GM12875 (cell line): ENCODE results near the gene PLET1.

Experiments used
- H3K4me3 ChIP-seq: one replicate; pipeline ENCODE4 v1.5.1; 2011; ENCODE audit warnings: low read depth, low read length, control low read depth
- TF ChIP-seq, protein P1 (sequence below): IDR thresholded peaks from 2 replicates; pipeline ENCODE4 v1.5.1; 2011; ENCODE audit warnings: low read depth, mild to moderate bottlenecking, control low read depth, inconsistent platforms, low read length, moderate library complexity, borderline replicate concordance; ENCODE audit not compliant: insufficient read depth

Gene PLET1

DNA sequence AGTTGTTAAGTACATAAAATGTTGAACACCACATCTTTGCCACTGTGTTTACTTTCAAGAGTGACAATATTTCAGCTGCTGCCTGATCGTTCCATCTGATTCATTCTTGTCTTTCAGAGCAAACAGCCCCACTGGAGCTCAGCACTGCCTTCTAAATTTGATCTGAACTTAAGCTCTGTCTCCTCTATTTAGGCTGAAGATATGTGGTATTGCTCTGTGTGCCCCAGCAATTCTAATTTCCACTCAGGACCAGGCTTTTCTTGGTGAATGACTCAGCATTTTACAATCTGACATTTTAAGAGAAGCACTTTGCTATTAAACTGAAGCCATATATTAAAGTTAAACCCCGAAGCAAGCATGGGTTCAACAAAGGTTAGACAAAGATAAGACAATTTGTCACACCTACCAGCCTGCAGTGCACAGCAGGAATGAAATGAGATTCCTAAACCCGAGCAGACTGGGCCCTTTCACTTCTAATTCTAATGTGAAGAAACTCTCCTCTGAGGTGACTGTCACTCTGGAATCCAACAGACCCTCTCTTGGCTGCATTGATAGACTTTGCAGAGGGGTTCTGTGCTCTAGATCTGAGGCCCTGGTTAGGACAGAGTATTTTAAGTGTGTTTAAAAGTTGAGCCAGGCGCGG lies 41.7 kb upstream of the PLET1 start:
- H3K4me3 ChIP-seq, result no peak overlapping the region
- TF ChIP-seq, protein P1, sequence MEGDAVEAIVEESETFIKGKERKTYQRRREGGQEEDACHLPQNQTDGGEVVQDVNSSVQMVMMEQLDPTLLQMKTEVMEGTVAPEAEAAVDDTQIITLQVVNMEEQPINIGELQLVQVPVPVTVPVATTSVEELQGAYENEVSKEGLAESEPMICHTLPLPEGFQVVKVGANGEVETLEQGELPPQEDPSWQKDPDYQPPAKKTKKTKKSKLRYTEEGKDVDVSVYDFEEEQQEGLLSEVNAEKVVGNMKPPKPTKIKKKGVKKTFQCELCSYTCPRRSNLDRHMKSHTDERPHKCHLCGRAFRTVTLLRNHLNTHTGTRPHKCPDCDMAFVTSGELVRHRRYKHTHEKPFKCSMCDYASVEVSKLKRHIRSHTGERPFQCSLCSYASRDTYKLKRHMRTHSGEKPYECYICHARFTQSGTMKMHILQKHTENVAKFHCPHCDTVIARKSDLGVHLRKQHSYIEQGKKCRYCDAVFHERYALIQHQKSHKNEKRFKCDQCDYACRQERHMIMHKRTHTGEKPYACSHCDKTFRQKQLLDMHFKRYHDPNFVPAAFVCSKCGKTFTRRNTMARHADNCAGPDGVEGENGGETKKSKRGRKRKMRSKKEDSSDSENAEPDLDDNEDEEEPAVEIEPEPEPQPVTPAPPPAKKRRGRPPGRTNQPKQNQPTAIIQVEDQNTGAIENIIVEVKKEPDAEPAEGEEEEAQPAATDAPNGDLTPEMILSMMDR, result no peak

DNA sequence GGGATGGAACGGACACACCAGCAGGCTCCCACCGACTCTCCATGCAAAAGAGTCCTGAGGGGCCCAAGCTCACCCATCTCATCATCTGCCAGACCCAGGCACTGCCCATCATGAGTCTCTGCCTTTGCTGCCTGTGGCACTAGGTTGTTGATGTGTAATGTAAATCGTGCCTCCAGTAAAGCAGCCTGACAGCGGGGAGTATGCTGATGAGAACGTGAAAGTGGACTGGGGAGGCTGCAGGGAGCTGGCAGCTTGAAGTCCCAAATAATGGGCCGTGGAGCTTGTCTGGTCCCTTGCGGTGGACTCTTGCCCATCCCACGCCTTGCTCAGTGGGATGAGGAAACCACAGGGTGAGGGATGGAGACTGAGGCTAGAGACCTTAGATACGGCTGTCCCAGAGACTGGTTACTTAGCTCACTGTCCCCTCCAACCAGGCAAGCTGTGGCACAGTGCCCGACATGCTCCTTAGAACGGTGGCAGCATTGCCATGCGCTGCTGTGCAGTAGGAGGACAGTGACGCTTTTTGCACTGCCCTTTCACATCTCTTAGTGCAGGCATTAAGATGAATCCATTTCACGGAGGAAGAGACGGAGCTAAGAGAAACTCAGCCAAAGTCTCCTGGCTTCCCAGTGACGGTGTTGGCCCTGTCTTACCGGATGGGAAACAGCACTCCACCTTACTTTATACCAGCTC lies 39.6 kb upstream of the PLET1 start:
- no peak overlapping the region for H3K4me3 ChIP-seq
- TF ChIP-seq, protein P1, result no peak

DNA sequence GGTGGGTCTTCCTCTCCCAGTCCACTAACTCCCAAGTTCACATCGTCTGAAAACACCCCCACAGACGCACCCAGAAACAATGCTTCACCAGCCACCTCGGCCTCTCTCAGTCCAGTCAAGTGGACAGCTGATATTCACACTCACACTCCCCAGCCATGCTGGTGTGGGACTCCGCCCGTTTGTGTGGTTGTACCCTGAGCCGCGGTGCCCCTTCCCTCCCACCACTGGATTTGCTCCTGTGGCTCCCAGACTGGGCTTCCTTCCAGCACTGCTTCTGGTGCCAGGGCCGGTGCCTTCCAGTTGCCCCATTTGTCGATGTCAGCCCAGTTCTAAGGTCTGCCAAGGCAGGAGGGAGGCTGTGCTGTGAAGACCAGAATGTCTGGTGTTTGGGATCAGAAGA lies 37.9 kb upstream of the PLET1 start:
- no peak overlapping the region for H3K4me3 ChIP-seq
- TF ChIP-seq, protein P1, result no peak

DNA sequence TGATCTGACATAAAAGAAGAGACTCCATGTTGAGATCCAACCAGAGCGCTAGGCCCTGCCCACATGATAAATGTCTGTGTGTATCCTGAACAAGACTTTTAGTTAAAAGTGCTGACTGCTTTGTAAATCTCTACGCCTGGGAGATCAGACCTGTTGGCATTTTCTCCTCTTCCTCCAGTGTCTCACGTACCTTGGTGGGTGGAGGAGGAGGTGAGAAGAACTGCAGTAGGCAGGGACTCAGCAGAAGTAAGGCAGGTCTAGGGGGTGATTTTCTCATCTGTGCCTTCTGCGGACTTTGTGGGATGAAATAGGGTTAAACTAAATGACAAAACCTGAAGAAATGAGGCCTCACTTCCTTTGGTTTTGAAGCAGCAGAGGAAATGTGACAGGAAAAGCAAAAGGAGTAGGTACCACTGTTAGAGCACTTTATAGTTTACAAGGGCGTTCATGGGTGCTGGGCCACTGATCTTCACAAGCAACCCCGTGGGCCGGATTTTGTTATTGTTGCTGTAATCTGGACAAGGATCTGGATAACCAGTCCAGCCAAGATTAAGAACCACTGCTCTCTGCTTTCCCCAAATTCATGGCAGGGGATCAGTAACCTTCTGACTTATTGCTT lies 36.7 kb upstream of the PLET1 start:
- no peak overlapping the region for H3K4me3 ChIP-seq
- TF ChIP-seq, protein P1, result no peak

DNA sequence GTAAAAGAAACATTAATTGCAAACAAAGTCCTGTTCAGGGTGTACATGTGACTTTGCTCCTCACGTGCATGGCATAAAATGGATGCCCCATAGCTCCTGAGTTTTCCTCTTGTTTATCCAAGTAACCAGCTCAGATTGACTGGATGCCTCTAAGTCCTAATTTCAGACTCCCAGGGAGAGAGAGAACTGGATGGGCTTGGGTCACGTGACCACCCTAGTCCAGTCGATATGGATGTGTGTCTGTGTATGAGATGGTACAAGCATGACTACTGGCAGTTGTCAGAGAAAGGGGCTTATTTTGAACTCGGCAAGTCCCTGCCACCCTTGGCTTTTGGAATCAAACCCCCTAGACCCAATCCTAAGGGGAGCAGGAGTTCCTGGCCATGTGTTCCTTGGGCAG lies 35.4 kb upstream of the PLET1 start:
- H3K4me3 ChIP-seq, result no peak overlapping the region
- TF ChIP-seq, protein P1, result no peak

DNA sequence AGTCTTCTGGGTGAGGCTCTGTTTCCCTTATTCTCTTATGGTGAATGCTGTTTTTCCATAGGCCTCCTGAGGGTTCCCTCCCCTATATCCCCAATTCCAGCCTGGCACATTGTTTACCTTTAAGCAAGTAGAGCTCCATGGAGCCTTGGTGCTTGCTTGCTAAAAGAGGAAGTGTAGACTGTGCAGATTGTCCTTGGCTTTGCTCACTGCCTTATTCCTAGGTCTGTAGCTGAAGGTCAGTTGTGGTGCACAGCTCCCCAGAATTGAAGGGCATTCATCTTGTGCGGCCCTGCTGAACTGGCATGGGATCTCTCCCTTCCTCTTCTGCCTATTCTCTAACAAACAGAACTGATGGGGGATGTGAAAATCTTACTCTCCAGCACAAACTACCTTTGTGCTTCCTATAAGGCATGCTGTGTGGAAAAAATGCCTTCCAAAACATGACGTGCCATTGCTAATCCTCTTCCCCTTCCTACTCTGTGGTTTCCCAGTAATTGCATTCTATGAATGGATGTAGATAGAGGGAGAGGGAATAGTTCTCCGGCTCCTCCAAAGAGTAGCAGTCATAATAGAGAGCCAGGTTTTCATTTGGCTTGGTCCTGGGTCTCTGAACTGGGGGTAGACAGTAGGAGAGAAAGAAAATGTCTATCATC lies 34.2 kb upstream of the PLET1 start:
- TF ChIP-seq, protein P1, result no peak
- no peak overlapping the region for H3K4me3 ChIP-seq

DNA sequence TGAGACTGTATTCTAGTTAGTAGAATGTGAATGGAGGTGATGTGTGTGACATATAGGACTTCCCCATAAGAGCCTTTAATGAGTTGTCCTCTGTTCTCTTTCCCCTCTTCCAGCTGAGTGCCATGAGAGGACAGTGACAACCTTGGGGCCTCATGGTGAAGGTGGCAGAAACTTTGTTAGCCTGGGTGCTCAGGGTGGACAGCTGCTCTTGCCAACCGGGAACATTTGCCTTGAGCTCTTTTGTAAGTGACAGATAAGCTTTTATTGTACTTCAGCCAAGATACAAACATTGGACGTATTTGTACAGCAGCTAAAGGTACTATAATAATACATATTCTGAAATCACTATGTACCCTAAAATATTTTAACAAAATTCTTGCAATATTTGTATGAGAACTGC lies 33.0 kb upstream of the PLET1 start:
- no peak overlapping the region for H3K4me3 ChIP-seq
- TF ChIP-seq, protein P1, result no peak
